CD4-positive, alpha-beta T cell treated with Interleukin-12 subunit alpha and Interleukin-12 subunit beta, for 1 hour (primary cell): Measurements from ENCODE around the gene C15orf62.

ENCODE experiments used
- DNase-seq: peaks from one replicate; pipeline ENCODE4 v3.0.0-alpha.2; 2020

Gene C15orf62, protein sequence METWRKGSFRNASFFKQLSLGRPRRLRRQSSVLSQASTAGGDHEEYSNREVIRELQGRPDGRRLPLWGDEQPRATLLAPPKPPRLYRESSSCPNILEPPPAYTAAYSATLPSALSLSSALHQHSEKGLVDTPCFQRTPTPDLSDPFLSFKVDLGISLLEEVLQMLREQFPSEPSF

DNA sequence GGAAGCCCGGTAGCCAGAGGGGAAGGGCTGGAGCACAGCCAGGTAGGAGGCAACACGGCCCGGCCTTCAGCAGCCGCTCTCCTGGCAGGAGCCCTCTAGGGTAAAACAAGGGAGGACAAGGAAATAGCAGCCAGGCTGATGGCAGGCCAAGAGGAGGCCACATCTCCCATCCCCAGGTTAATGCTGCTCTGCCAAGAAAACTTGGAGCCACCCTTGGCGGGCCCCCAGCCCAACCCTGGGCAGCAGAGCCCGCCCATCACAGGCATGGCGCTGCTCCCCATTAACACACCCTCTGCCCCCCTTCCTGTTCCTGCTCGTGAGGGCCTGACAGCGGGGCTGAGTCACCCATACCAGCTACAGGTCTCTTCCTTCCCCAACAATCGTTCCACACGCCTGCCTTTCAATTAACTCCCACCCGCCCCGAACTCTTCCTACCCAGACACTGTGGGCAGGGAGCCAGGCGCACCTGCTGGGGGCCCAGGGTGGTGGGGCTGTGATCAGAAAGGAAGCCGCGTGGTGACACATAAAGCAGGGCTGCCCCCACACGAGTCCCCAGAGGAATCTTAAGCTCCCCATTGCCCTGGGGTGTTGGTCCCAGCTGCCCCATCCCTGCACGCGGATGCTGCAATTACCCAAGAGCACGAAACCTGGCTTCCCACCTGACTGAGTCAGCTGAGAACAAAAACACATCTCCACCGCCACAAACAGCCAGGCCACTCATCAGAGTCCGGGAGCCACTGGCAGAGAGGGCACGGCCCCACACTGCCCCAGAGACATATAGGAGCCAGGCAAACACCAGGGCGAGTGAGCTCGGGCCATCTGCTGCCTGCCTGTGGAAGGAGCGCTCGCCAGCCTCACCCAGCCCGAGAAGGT, at the start of gene C15orf62:
Gene C15orf62, plus strand, starts transcription at position 707 of the 873 bp plus-strand sequence. CDS start 516 bp downstream, outside the sequence.
- DNase-seq: peak; percentile 34

DNA sequence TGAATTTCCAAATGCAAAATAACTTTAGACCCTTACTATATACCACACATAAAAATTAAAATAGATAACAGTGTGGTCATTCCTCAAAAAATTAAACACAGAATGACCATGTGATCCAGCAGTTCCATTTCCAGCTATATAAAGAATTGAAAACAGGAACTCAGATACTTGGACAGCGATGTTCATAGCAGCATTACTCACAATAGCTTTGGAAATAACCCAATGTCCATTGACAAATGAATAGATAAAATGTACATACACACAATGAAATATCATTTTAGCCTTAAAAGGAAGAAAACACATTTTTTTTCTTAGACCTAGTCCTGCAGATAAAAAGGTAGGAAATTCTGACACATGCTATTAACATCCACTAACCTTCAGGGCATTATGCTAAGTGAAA, 48.1 kb upstream of the C15orf62 start:
- DNase-seq: no peak

DNA sequence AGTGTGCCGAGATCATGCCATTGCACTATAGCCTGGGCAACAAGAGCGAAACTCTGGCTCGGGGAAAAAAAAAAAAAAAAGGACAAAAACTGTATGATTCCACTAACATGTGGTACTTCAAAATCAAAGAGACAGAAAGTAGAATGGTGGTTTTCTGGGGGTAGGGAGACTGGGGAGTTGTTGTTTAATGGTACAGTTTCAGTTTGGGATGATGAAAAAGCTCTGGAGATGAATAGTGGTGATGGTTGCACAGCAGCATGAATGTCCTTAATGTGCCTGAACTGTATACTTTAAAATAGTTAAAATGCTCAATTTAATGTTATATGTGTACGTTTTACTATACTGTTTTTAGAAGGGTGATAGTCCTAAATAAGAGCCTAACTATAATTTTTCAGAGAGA, 47.4 kb upstream of the C15orf62 start:
- no peak for DNase-seq

DNA sequence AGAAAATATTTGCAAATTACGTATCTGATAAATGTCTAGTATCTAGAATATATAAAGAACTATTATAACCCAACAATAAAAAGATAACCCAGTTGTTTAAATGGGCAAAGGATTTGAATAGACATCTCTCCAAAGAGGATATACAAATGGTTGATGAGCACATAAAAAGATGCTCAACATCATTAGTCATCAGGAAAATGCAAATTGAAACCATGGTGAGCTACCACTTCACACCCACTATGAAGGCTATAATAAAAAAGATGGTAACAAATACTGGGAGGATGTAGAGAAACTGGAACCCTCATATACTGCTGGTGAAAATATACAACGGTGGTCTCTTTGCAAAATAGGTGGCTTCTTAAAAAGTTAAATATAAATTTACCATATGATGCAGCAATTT, 46.8 kb upstream of the C15orf62 start:
- DNase-seq: no peak

DNA sequence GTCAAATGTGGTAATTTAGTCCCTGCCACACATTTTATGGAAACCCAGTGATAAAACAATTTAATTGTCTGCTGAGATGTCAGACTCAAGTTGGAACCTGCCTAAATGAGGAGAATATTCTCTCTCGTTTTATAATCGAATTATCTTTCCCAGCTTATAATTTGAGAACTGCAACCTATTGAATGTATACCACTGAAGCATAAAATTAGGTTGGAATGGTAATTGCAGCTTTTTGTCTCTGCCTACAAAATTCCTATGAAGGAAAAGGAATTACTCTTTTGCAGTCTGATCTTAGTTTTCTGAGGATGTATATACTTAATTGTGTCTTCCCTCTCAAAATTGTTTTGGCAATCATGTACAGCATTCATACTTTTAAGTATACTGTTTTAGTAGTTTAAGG, 45.9 kb upstream of the C15orf62 start:
- no peak for DNase-seq

DNA sequence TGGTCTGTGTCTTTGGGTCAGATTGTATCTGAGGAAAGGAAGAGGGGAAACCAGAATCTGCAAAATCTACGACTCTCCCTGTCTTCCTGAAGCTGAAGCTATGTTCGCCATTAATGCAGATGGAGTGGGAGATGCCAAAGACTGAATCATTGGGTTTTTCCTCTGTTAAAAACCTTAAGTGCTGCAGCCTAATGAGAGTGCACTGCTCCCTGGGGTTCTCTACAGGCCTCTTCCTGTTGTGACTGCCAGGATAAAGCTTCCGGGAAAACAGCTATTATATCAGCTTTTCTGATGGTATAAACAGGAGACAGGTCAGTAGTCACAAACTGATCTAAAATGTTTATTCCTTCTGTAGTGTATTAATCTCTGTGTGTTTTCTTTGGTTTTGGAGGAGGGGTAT, 38.7 kb upstream of the C15orf62 start:
- DNase-seq: no peak

DNA sequence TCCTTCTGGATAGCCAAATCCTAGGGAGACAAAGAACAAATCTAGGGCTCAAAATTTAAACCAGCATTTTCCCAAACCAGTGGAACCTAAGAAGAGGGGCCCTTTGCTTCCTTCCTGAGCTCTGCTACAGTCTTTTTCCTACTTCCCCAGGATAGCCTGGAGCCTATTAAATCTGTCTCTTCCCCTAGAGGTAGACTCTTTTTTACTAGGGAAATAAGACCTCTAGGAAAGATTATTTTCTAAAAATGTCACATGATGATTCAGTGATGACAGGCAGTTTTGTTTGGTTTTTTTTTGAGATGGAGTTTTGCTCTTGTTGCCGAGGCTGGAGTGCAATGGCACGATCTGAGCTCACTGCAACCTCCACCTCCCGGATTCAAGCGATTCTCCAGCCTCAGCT, 33.2 kb upstream of the C15orf62 start:
- no peak for DNase-seq

DNA sequence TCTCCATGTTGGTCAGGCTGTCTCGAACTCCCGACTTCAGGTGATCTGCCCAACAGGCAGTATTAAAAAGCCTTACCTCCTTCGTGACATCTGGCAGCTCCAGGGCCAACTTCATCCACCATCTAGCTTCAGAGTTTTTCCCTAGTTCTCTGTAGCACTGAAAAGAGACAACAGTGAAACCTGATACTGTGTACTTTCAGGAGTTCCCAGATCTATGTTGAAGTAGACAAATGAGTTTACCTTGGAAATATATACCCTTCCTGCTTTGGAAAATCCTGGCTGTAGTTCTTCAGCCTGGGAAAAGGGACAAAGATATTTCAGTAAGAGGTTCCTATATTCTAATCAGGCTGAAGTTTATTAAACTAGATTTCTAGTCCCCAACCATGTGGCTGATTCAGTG, 32.7 kb upstream of the C15orf62 start:
- DNase-seq: no peak

DNA sequence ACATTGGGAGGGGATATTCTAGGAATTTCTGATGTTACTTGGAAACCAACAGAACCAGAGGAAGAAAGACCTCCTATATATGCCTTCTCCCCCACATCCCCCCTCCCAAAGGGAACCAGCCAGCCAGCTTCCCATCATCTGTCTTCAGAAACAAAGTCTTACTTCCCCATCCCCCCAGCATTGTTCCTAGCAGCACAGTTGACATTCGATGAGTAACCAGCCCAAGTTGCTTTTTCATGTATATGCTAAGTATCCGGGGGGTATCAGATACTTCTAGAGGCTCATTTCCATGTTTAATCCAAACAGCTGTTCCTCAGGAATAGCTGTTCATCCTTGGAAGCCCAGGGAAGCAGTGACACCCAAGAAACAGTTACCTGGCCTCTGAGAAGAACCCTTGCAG, 30.7 kb upstream of the C15orf62 start:
- DNase-seq: no peak

DNA sequence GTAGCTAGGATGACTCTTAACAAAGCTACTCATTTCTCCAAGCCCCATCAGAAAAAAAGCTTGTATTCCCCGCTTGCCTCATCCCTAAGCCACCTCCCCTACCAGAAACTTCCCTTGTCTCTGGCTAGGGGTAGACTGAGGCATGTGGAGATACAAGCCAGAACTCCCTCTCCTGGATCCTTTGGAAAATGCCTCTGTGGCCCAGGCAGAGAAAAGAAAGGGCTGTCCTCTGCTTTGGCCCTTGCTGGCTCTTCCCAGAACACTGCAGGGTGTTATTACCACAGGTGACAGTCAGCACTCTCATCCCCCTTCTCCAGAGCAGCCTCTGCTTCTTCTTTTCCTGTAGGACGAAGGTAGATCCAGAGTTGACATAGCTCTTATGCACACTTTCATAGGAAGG, 29.9 kb upstream of the C15orf62 start:
- DNase-seq: no peak

DNA sequence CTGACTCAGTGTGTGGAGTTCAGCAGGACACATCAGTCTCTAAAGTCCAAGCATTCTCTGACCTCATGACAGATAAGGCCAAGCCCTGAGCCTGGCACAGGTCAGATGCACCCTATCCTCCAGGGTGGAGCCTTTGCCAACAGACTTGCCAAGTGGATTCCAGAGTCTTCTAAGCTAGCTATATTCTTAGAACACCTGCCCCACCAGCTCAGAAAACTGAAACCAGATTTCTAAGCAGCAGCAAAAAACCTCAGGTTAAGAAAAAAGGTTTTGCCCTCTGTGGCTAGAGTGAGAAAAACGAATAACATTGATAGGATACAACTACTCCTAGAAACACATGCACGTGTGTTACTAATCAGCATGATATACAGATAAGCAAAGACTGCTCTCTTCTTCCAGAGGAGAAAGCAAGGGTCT, 26.3 kb upstream of the C15orf62 start:
- DNase-seq: no peak

DNA sequence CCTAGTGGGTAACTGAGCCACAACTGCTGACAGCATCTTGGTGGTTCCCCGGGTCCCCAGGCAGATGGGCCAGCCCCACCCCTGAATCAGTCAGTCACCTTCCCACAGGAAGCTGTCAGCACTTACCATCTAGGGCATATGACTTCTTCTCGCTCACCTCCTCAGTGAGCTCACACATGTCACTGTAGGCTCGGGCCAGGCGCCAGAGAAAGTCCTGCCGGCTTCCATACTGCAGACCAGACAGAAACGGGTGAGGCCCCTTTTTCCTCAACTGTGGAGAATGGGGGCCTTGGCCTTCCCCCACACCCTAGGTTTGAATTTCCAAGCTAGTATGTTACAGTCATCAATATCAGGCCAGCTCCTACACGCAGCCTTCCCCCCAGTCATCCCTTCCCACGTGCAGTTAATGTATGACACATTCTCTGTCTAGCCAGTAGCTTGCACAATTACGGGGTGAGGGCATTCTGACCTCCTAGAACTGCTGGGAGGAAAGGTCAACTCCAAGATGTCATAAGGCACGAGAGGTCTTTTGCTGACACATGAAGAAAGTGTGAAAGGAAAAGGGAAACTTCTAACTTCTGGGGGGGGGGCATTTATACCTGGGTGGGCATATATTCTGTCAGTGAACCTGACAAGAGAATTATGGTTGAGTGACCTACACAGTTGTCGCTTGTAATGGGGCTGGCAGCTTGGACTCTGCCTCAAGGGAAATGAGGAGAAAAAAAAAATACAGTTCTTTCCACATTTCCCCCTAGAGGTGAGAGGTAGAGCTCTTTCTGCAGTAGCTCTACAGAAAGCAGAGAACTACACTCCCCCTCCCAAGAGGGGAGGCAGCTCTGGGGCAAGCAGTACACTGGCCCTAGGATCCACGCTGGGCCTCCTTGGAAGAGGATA, 25.6 kb upstream of the C15orf62 start:
- DNase-seq: peak; percentile 81

DNA sequence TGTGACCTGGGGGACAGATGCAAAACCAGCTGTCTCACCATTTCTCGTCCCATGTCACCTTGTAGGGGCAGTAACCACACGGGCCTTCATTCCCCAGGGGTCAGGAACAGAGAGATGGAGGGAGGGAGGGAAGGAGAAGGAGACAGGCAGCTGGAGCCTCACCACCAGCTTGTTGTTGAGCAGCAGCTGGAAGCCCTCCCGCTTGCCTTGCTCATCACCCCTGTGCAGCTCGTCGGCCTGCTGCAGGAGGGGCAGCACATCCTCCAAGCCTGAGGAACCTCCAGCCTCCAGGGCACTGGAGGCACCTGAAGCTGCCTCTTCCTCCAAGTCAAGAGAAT, 25.0 kb upstream of the C15orf62 start:
- DNase-seq: no peak

DNA sequence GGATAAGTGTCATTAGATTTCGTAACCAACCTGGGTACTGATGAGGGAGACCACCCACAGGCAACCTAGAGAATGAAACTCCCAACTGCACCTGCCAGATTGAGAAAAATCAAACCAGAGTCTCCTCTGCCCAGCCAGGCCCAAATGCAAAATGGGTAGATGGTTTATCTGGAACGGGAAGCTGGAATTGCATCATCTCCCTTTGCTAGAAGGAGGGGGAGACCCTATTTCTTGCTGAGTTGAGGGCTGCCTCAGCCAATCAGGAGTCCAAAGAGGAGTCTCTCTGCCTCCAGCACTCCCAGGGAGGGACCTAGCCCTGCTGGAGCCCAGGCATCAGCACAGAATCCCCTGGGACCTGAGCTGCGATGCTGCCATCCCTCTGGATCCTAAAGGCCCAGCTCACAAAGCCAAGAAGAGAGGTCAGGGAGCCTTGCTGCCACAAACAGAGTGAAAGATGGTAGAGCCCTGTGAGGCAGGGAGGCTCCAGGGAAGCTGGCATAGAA, 22.8 kb upstream of the C15orf62 start:
- no peak for DNase-seq

DNA sequence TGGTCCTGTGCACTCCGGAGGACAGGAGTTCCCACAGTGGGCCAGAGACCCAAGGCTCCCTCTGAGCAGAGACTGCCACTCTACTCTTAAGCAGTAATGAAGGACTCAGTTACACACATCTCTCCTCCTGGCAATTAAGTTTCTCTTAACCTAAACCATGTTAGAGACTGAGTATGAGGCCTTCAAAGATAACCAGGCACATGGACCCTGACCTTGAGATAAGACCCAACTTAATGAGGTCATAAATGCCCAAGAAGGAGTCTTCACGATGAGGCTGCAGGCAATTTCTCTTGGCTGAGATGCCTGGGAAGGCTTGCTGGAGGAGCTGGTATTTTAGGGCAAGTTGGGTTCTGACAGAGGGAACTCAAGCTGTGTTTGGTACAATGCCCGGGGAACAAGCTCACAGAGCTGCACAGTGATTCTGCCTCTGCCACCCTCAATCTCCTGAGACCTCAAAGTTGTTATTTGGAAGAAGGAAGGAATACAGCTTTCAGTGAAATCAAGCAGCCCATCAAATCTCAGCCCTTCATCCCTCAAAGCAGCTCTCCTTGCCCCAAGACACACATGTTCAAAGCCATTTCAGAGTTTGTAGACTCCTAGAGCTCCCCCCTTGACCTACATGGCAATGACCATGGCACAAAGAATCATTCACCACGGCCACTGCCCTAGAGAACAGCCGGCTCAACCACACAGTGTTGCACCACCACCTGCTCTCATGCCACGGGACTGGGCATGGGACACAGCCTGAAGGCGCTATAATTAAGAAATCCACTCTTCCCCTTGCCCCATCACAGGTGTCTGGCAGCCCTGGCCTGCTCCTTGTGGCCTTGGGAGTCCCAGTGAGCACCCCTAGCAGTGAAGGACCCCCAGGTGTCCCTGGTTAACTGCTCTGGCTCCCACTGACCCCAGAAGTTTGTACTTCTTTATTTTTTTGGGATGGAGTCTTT, 21.8 kb upstream of the C15orf62 start:
- DNase-seq: no peak

DNA sequence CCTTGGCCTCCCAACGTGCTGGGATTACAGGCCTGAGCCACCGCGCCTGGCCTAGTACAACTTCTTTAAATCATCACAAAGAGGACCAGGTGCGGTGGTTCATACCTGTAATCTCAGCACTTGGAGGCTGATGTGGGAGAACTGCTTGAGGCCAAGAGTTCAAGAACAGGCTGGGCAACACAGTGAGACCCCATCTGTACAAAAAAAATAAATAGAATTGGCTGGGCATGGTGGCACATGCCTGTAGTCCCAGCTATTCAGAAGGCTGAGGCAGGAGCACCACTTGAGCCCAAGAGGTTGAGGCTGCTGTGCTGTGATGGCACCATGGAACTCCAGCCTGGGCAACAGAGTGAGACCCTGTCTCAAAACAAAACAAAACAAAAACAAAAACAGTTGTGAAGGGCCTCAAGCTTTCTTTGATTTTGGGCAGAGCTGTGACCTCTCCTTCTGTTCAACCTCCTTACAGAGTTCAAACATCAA, 20.6 kb upstream of the C15orf62 start:
- no peak for DNase-seq

DNA sequence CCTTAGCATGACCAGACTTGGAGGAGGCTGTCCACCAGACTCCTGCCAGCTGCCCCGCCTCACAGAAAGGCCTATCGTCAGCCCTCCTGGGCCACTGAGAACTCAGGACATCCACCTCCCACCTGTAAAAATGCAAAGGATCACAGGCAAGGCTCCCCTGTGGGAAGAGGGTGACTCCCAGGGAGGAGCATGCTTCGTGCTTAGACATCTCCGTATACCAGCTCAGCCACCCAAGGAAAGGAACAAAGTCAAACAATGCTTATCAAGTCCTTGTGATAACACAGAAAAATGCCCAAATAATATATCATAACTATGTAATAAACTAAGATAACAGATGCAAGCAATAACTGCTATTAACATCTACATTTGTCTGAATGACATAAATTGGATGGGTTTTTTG, 18.9 kb upstream of the C15orf62 start:
- DNase-seq: no peak

DNA sequence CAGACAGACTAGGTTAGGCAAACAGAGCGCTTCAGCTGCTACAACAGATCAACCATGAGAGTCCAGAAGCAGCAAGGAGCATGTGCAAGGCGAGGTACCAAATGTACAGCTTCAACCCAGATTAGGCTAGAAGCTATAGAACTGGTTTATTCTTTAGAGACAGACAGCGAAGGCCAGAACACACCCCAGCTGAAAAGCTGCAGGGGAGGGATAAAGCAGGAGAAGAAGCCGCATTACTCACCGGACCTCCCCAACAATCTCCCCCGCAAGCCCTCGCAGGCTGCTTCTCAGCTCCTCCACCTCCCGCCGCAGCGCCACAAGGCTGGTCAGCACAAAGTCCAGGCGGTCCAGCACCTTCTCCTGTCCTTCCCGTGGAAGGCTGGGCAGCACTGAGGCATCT, 18.0 kb upstream of the C15orf62 start:
- no peak for DNase-seq

DNA sequence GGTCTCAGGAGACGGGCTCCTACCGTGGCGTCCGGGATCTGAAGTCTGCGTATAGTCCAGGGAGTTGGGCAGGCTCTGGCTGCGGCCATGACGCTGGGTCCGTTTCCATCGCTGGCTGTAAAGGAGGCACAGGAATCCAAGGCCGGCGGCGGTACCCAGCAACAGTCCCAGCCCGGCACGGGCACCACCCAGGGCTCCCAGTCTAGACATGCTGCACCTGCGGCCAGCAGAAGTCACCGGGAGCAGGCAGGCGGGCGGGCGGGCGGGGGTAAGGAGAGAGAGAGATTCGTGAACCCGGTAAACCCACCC, 15.3 kb upstream of the C15orf62 start:
- peak; percentile 33 for DNase-seq

DNA sequence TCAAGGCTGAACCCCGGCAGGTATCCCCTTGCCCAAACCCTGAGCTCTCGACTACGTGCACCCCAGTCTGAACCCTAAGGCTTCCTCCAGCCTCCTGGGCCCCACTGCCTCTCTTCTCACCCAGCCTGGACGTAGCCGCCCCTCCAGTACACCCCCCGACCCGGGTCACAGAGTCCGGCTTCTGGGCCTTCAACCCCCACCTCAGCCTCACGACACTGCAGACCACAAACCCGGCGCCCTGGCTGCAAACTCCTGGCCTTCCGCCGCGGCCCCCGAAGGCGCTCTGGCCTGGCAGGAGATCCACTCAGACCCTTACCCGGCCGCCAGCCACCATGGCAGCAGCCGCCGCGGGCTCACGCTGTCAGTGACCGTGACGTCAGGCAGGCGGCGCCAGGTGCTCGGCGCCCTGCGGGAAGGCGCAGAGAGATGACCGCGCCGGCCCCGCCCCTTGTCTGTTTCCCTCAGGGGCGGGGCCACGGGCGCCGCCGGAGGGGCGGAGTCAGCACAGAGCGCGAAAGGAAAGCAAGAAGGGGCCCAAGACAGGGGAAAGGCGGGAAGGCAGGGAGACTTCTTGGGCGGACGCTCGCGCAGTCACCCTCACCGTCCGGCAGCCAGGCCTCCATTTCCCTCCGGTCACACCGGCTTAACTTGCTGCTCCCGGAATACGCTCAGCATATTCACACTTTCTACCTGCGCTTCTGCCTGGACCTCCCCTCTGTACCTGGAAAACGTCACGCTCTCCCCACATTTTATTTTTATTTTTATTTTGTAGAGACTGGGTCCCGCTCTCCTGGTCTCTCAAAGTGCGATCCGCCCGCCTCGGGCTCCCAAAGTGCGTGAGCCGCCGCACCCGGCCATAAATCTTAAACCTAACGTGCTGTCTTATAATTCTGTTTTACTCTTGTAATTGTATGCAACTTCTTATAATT, 14.6 kb upstream of the C15orf62 start, which contains the start of gene RMDN3:
Gene RMDN3, minus strand, starts transcription at position 372 of the 929 bp plus-strand sequence. CDS start 471 bp downstream, outside the sequence.
- peak; percentile 94 for DNase-seq

DNA sequence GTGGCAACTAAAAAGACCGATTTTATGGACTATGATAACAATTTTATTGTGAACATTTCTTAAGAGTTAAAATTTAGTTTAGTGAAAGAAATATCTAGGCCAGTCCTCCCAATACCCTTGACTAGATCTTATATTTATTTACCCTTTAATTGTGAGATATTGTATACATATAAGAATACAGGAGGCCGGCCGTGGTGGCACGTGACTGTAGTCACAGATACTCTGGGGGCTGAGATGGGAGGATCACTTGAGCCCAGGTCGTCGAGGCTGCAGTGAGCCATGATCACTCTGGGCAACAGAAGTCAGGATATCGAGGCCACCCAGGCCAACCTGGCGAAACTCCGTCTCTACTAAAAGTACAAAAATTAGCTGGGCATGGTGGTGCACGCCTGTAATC, 14.0 kb upstream of the C15orf62 start:
- no peak for DNase-seq
